GM19452 (cell line): ENCODE results near the gene RPF1.
"Not testable (repeated sequence)": the region's sequence is repeated elsewhere in the genome, so short reads cannot be mapped to it uniquely, and the experiment has no call there.

Experiments
- ATAC-seq: cut with Tn5 transposase; IDR thresholded peaks from one replicate; pipeline ENCODE4 v1.9.1; 2021; ENCODE audit not compliant: unreplicated experiment

RPF1 gene

GRCh38 chr1:84492726-84493125 is 13.7 kb downstream of the RPF1 start:
- ATAC-seq = no peak

GRCh38 chr1:84493747-84494146 is 14.7 kb downstream of the RPF1 start:
- ATAC-seq = no peak

- no peak for ATAC-seq
These were observed 17.4 kb downstream of the RPF1 start for GRCh38 chr1:84496498-84496897.

- no peak for ATAC-seq
These were observed 18.7 kb downstream of the RPF1 start for GRCh38 chr1:84497631-84498275.

- no peak for ATAC-seq
These were observed 23.9 kb downstream of the RPF1 start for GRCh38 chr1:84502927-84503326.

GRCh38 chr1:84504580-84505492 is 25.8 kb downstream of the RPF1 start:
- ATAC-seq = no peak

- ATAC-seq = peak; percentile 31
These were observed 26.5 kb downstream of the RPF1 start for GRCh38 chr1:84505493-84506001.

GRCh38 chr1:84506002-84506728 is 27.1 kb downstream of the RPF1 start, which contains the start of the genes GNG5 and SPATA1:
GNG5 (minus strand) TSS chr1:84506581; CDS start chr1:84506091, 490 bp downstream.
SPATA1 (plus strand) TSS chr1:84506386; CDS start chr1:84516360, 9,974 bp downstream.
- ATAC-seq = peak; percentile 82

- no peak for ATAC-seq
These were observed 27.8 kb downstream of the RPF1 start for GRCh38 chr1:84506729-84507453.

- not testable (repeated sequence) for ATAC-seq
These were observed 28.8 kb downstream of the RPF1 start for GRCh38 chr1:84507887-84508286.

- no peak for ATAC-seq
These were observed 29.4 kb downstream of the RPF1 start for GRCh38 chr1:84508510-84508909.

GRCh38 chr1:84509029-84509428 is 30.0 kb downstream of the RPF1 start:
- no peak for ATAC-seq

GRCh38 chr1:84510165-84510564 is 31.1 kb downstream of the RPF1 start:
- ATAC-seq = no peak

GRCh38 chr1:84510668-84511067 is 31.6 kb downstream of the RPF1 start:
- no peak for ATAC-seq

GRCh38 chr1:84524590-84524989 is 45.5 kb downstream of the RPF1 start:
- ATAC-seq = no peak

- ATAC-seq = no peak
These were observed 46.7 kb downstream of the RPF1 start for GRCh38 chr1:84525779-84526178.

GRCh38 chr1:84538599-84538998 is 59.5 kb downstream of the RPF1 start:
- ATAC-seq = no peak

- no peak for ATAC-seq
These were observed 60.9 kb downstream of the RPF1 start for GRCh38 chr1:84539972-84540371.

- no peak for ATAC-seq
These were observed 61.7 kb downstream of the RPF1 start for GRCh38 chr1:84540759-84541158.

- ATAC-seq = no peak
These were observed 62.6 kb downstream of the RPF1 start for GRCh38 chr1:84541679-84542078.
